Measurements from ENCODE around the gene MAPK8IP1. TPM values are rescaled to one million over a fixed set of nuclear protein-coding genes. Genes with fewer than 3 reads are reported as not detected.
A peak's percentile ranks its signal among the peaks of the same experiment; 100 is the strongest.

MAPK8IP1 gene
- total RNA-seq, 2 experiments from 2014 or later, result 0.56 to 0.64 TPM

GRCh38 chr11:45928535-45929215 lies 43.2 kb downstream of the MAPK8IP1 start:
- Mint-ChIP-seq H3K9me3 (no peaks in the 10 kb centered on the region), H3K27ac (peak overlapping the region; percentile 9), H3K4me1 (peaks cover 29% of the 10 kb centered on the region), H3K4me3 (no peak overlapping the region), H3K36me3 (ENCODE audit: low read depth) (peaks cover 6% of the 10 kb centered on the region), H3K27me3 (peaks cover 11% of the 10 kb centered on the region)
- no peak for DNase-seq
- ChIA-PET CTCF (interaction anchor here (1.2 to 2.9 kb wide), 2 partner anchors 10 to 31 kb away, joined by 4 to 10 read pairs; partner anchors contain the start of gene PEX16), POLR2A (no interaction called here)

DNA sequence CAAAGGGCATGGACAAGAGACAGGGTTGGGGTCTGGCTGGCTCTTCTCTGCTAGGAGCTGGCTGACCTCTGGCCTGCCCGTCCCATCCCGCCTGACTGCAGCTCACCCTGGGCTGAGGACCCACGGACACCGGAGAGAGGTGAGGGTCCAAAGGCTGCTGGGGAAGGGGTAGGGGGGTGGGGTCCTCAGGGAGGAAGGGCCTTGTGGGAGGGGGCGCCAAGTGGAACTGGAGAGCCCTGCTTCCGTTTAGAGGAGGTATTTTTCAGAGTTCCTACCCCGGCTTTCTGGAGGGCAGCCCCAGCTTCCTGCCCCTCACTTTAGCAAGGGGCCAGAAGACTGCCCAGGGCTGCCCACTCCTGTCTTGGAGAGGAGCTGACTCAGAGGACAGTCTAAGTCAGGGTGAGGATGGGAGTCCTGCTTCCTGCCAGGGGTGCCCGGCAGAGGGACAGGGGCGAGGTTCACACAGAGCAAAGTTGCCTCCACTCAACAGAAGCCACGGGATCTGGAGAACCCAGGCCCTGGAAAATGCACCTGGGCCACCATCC lies 44.1 kb downstream of the MAPK8IP1 start:
- Mint-ChIP-seq H3K27ac (peak overlapping the region; percentile 90), H3K4me1 (peaks cover 29% of the 10 kb centered on the region), H3K27me3 (peaks cover 4% of the 10 kb centered on the region), H3K4me3 (peak overlapping the region; percentile 29), H3K9me3 (no peaks in the 10 kb centered on the region), H3K36me3 (ENCODE audit: low read depth) (peaks cover 6% of the 10 kb centered on the region)
- CTCF ChIA-PET, result interaction anchor here (0.5 to 2.9 kb wide), 3 partner anchors 10 to 86 kb away, joined by 3 to 10 read pairs (median 6); partner anchors contain the start of gene PEX16
- POLR2A ChIA-PET, result no interaction called here
- DNase-seq, result no peak

DNA sequence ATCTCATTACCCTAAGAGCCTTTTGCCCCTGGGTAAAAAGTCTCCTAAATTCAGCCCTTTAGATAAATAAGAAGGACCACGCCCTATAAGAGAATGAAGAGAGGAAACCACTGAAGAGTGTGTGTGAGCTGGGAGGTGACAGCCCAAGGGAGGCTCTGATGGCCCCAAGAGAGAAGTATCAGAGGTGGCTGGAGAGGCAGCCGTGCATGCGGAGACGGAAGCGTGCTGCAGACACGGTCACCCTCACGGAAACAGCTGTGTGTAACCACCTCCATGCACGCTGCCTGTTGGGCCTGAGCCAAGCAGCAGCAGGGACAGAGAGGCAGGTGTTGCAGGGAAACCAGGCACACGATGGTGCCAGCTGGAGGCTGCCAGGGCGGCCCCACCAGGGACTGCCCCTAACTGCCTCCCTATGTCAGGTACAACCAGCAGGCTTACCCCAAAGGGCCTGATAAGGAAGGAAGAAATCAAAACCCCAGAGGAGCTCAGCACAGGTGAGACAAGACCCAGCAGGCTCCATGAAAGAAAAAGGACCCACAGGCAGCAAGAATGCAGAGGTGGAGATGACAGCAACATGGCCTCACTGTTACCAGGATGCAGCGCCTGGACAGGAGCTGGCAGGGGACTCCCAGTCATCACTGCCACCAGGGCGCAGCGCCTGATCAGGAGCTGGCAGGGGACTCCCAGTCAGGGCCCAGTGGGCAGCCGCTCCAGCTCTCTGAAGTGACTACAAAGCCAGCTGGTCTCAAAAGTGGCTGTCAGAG lies 44.8 kb downstream of the MAPK8IP1 start:
- ChIA-PET POLR2A (no interaction called here), CTCF (interaction anchor here (0.5 to 2.9 kb wide), 3 partner anchors 9 to 87 kb away, joined by 3 to 10 read pairs (median 6); partner anchors contain the start of gene PEX16)
- H3K27me3 Mint-ChIP-seq, result no peaks in the 10 kb centered on the region
- peak; percentile 55 for DNase-seq
- peak overlapping the region; percentile 90 for H3K27ac Mint-ChIP-seq
- peaks cover 6% of the 10 kb centered on the region for H3K36me3 Mint-ChIP-seq (ENCODE audit: low read depth)
- H3K4me3 Mint-ChIP-seq, result peak overlapping the region; percentile 29
- H3K9me3 Mint-ChIP-seq, result no peaks in the 10 kb centered on the region
- peaks cover 29% of the 10 kb centered on the region for H3K4me1 Mint-ChIP-seq

DNA sequence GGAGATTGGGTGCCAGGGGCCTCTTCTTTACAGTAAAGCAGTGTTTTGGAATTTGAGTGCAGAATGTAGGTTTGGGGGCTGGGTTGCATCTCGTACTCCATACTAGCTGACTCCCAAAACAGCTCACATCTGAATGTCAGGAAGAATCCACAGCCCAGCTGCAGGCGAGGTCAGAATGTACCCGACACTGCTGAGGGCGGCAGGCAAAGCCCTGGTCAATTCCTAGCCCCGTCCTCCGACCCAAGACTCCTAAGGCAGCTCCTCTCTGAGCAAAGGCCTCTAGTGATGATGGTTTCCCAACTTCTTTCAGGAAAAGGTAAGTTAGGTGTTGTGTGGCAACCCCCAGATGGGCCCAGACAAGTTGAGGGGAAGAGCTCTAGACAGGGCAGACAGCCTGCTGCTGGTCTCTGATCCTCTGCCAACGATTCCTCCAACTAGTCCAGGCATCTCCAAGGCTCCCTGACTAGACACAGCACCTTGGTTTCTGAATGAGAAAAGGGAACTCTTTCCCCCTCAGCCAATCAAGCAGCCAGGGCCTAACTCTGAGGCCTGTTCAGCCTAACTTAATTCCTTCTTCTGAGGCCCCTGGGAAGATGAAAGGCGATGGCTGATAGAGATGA lies 45.6 kb downstream of the MAPK8IP1 start:
- ChIA-PET CTCF (interaction anchor here (0.9 kb wide), 1 partner anchor 140 kb away, joined by 3 read pairs; no protein-coding TSS in a partner anchor), POLR2A (no interaction called here)
- peaks cover 29% of the 10 kb centered on the region for H3K4me1 Mint-ChIP-seq
- no peak for DNase-seq
- peak overlapping the region; percentile 90 for H3K27ac Mint-ChIP-seq
- no peak overlapping the region for H3K4me3 Mint-ChIP-seq
- H3K36me3 Mint-ChIP-seq (ENCODE audit: low read depth), result peaks cover 6% of the 10 kb centered on the region
- no peaks in the 10 kb centered on the region for H3K27me3 Mint-ChIP-seq
- no peaks in the 10 kb centered on the region for H3K9me3 Mint-ChIP-seq

DNA sequence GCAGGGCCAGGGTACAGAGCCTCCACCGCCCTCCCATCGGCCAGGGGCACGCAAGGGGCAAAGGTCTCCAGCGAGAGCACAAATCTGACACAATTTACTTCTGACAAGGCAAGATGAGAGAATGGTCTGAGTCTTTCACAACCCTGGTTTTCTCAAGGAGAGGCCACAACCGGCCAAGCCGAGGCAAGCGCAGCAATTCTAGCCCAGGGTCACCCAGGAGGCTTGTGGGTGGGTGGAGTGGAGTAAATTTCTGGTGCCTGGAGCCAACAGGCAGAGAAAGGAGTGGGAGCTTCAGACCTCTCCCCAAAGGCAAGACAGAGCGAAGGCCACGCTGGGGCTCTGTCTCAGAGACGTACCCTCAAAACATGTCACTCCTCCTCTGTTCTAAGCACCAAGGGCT lies 46.3 kb downstream of the MAPK8IP1 start:
- no peak for DNase-seq
- ChIA-PET POLR2A (no interaction called here), CTCF (interaction anchor here (0.9 to 1.6 kb wide), 2 partner anchors 15 to 140 kb away, joined by 3 read pairs; no protein-coding TSS in a partner anchor)
- Mint-ChIP-seq H3K4me1 (peaks cover 29% of the 10 kb centered on the region), H3K27me3 (no peaks in the 10 kb centered on the region), H3K36me3 (ENCODE audit: low read depth) (peaks cover 6% of the 10 kb centered on the region), H3K4me3 (no peak overlapping the region), H3K27ac (peak overlapping the region; percentile 44), H3K9me3 (no peaks in the 10 kb centered on the region)

- DNase-seq, result no peak
- no peaks in the 10 kb centered on the region for H3K27me3 Mint-ChIP-seq
- ChIA-PET CTCF (interaction anchor here (1.1 to 1.6 kb wide), 2 partner anchors 11 to 16 kb away, joined by 3 read pairs; no protein-coding TSS in a partner anchor), POLR2A (interaction anchor here (0.6 kb wide), 1 partner anchor 1923 kb away, joined by 3 read pairs; no protein-coding TSS in a partner anchor)
- H3K4me3 Mint-ChIP-seq, result no peak overlapping the region
- no peaks in the 10 kb centered on the region for H3K9me3 Mint-ChIP-seq
- peaks cover 28% of the 10 kb centered on the region for H3K4me1 Mint-ChIP-seq
- H3K36me3 Mint-ChIP-seq (ENCODE audit: low read depth), result peaks cover 6% of the 10 kb centered on the region
- H3K27ac Mint-ChIP-seq, result no peak overlapping the region
Observed at GRCh38 chr11:45932217-45932616, 46.8 kb downstream of the MAPK8IP1 start.

- H3K27me3 Mint-ChIP-seq, result no peaks in the 10 kb centered on the region
- H3K9me3 Mint-ChIP-seq, result no peaks in the 10 kb centered on the region
- H3K4me1 Mint-ChIP-seq, result peaks cover 24% of the 10 kb centered on the region
- DNase-seq, result no peak
- no peak overlapping the region for H3K27ac Mint-ChIP-seq
- peaks cover 6% of the 10 kb centered on the region for H3K36me3 Mint-ChIP-seq (ENCODE audit: low read depth)
- CTCF ChIA-PET, result interaction anchor here (1.1 to 1.6 kb wide), 2 partner anchors 12 to 17 kb away, joined by 3 read pairs; no protein-coding TSS in a partner anchor
- POLR2A ChIA-PET, result interaction anchor here (0.6 kb wide), 1 partner anchor 1924 kb away, joined by 3 read pairs; no protein-coding TSS in a partner anchor
- no peak overlapping the region for H3K4me3 Mint-ChIP-seq
Observed at GRCh38 chr11:45933131-45933831, 47.8 kb downstream of the MAPK8IP1 start.

- ChIA-PET POLR2A (no interaction called here), CTCF (interaction anchor here (0.8 kb wide), 1 partner anchor 43 kb away, joined by 5 read pairs; no protein-coding TSS in a partner anchor)
- Mint-ChIP-seq H3K9me3 (no peaks in the 10 kb centered on the region), H3K4me3 (no peak overlapping the region), H3K27me3 (no peaks in the 10 kb centered on the region), H3K4me1 (peaks cover 24% of the 10 kb centered on the region), H3K36me3 (ENCODE audit: low read depth) (peaks cover 6% of the 10 kb centered on the region), H3K27ac (no peak overlapping the region)
- DNase-seq, result no peak
Observed at GRCh38 chr11:45933846-45934579, 48.6 kb downstream of the MAPK8IP1 start.

GRCh38 chr11:45934580-45935318 lies 49.3 kb downstream of the MAPK8IP1 start:
- Mint-ChIP-seq H3K27ac (no peak overlapping the region), H3K9me3 (no peaks in the 10 kb centered on the region), H3K4me1 (peaks cover 19% of the 10 kb centered on the region), H3K4me3 (no peak overlapping the region), H3K27me3 (no peaks in the 10 kb centered on the region), H3K36me3 (ENCODE audit: low read depth) (peaks cover 6% of the 10 kb centered on the region)
- ChIA-PET CTCF (interaction anchor here (0.8 kb wide), 1 partner anchor 44 kb away, joined by 5 read pairs; no protein-coding TSS in a partner anchor), POLR2A (no interaction called here)
- no peak for DNase-seq

- Mint-ChIP-seq H3K4me3 (no peak overlapping the region), H3K27ac (no peak overlapping the region), H3K36me3 (ENCODE audit: low read depth) (peaks cover 6% of the 10 kb centered on the region), H3K4me1 (peaks cover 11% of the 10 kb centered on the region), H3K27me3 (no peaks in the 10 kb centered on the region), H3K9me3 (no peaks in the 10 kb centered on the region)
- POLR2A ChIA-PET, result no interaction called here
- no peak for DNase-seq
- CTCF ChIA-PET, result interaction anchor here (1.7 kb wide), 1 partner anchor 14 kb away, joined by 4 read pairs; no protein-coding TSS in a partner anchor
Observed at GRCh38 chr11:45935349-45936064, 50.1 kb downstream of the MAPK8IP1 start.

Measured in activated CD4-positive, alpha-beta T cell treated with anti-CD3 and anti-CD28 coated beads, Interleukin-2, amount 10 ng/mL, durations not matched to agents 7 days and 5 days (primary cell).